Right lung (tissue), 10 donors: ENCODE measurements around the gene LIMD2. TPM values are rescaled to one million over a fixed set of nuclear protein-coding genes. Genes with fewer than 3 reads are reported as not detected.
"Not testable (repeated sequence)": the region's sequence is repeated elsewhere in the genome, so short reads cannot be mapped to it uniquely, and the experiment has no call there.

Source experiments
- DNase-seq, 2 donors: peaks; one replicate each; pipeline ENCODE4 v3.0.0-alpha.2; 2013
- long read RNA-seq, 8 donors: transcript quantifications; one replicate each; lab custom pipeline, GENCODE V29; 2026
- polyA plus RNA-seq, 5 donors: library from polyadenylated mRNA; unstranded; fragments of 120-200 nt; gene quantifications; one replicate each; pipeline versions ENCODE4 v1.2.1 to v1.2.3, GENCODE V29; 2013; ENCODE audit warnings: inconsistent platforms in 1 of 5, low replicate concordance in 1 of 5; ENCODE audit not compliant: insufficient read length in 5 of 5, insufficient read depth in 1 of 5

LIMD2 gene
- 10 to 100 TPM; 26.0 to 49.7 (median 33.7) TPM for polyA plus RNA-seq
- long read RNA-seq, donor 1, transcript LIMD2-201 (5 exons, 3,193 nt) = major isoform, 18 of 54 reads
- long read RNA-seq, donor 1, partial matches to known transcripts = 26 of 54 reads
- long read RNA-seq, donor 1, other reads (novel, unspliced or antisense) = 0 of 54 reads
- long read RNA-seq, donor 2, transcript LIMD2-201 (5 exons, 3,193 nt) = major isoform, 7 of 19 reads
- long read RNA-seq, donor 2, partial matches to known transcripts = 7 of 19 reads
- long read RNA-seq, donor 2, other reads (novel, unspliced or antisense) = 0 of 19 reads
- long read RNA-seq, donor 3, transcript LIMD2-201 (5 exons, 3,193 nt) = major isoform, 13 of 33 reads
- long read RNA-seq, donor 3, partial matches to known transcripts = 14 of 33 reads
- long read RNA-seq, donor 3, other reads (novel, unspliced or antisense) = 0 of 33 reads
- long read RNA-seq, donor 4, transcript LIMD2-201 (5 exons, 3,193 nt) = major isoform, 6 of 16 reads
- long read RNA-seq, donor 4, partial matches to known transcripts = 6 of 16 reads
- long read RNA-seq, donor 4, other reads (novel, unspliced or antisense) = 0 of 16 reads
- long read RNA-seq, donor 5, transcript LIMD2-201 (5 exons, 3,193 nt) = major isoform, 13 of 78 reads
- long read RNA-seq, donor 5, transcript LIMD2-202 (5 exons, 756 nt) = minor isoform, 5 of 78 reads
- long read RNA-seq, donor 5, partial matches to known transcripts = 58 of 78 reads
- long read RNA-seq, donor 5, other reads (novel, unspliced or antisense) = 0 of 78 reads
- long read RNA-seq, donor 6, transcript LIMD2-201 (5 exons, 3,193 nt) = major isoform, 12 of 22 reads
- long read RNA-seq, donor 6, partial matches to known transcripts = 6 of 22 reads
- long read RNA-seq, donor 6, other reads (novel, unspliced or antisense) = 0 of 22 reads
- long read RNA-seq, donor 7, transcript LIMD2-201 (5 exons, 3,193 nt) = major isoform, 36 of 55 reads
- long read RNA-seq, donor 7, partial matches to known transcripts = 9 of 55 reads
- long read RNA-seq, donor 7, other reads (novel, unspliced or antisense) = 0 of 55 reads
- long read RNA-seq, donor 8, partial matches to known transcripts = 0 of 9 reads
- long read RNA-seq, donor 8, other reads (novel, unspliced or antisense) = 0 of 9 reads

DNA sequence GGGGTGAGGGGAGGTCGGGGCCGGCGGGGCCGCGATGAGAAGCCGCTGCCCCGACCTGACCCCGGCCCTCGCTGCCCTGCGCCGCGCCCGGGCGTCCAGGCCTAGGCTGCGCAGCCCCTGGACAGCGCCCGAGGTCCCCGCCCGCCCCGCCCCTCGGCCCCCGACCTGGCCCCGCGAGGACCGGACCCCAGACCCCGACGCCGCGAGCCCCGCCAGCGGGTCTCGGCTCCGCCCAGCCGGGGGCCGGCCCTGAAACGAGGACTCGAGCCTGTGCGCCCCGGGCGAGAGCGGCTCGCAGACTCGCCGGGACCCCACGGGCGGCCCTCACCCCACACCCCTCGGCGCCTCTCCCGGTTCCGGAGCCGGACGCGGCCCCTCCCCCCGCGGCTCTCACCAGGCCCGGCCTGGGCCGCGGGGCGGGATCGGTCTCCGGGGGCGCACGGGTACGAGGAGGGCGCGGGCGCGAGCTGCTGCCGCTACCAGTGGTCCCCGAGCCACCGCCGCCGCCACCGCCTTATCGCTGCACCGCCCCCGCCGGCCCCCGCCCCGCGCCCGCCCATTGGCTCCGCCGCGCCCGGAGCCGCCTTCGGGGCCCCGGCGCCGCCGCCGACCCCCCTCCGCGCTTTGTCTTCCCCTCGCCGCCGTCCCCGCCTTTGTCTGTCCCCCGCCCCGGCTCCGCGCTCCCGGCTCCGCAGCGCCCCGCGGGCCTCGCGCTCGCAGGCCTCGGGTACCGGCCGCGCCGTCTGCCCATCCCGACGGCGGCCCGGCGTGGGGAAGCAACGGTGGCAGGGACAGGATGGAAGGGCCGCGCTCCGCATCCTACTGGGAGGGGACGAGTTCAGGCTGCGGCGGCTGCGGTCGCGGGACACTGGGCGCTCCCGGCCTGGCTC lies at the start of gene LIMD2:
Gene LIMD2 (minus strand): TSS at position 488 of the 890 bp plus-strand sequence. CDS start 827 bp downstream, outside the sequence.
- peak; percentile 31 to 40 for DNase-seq

DNA sequence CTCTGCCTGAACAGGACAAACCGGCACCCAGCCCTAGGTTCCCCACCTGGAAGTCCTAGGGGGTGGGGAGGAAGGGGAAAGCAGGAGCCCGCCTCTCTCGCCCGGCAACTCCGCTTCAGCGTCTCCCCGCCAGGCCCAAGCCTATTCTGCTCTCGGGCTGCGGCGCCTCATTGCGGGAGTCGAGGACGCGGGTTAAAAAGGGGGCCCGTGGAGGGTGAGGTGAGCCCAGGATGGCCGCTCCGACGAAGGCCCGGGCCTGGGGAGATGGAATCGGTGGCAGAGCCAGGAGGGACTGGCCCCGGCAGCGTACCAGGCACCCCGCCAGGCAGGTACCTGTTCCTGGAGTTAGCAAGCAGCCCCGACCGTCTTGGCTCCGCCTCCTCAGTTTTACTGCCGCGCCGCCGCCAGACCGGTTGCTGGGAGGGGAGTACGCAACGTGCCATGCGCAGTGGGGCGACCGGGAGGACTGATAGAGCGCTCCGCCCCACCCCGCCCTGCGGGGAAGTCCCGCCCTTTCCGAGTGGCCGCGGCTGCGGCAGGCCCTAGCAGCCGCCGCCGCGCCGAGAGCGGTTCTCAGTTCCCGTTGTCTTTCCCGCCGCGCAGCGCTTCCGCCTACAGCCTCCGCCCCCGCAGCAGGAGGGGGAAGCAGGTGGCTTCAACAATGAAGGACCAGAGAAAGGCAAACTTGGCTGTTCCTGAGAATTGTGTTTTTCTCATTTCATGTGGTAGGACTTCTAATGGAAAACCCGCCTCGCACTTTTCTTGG lies 41.7 kb upstream of the LIMD2 start, which contains the start of gene STRADA:
Gene STRADA (minus strand): TSS at position 392 of the 766 bp plus-strand sequence. CDS start 13,430 bp downstream, outside the sequence.
- DNase-seq = peak; percentile 97

- DNase-seq = no peak
Observed at GRCh38 chr17:63741143-63741407, 41.1 kb upstream of the LIMD2 start.

DNA sequence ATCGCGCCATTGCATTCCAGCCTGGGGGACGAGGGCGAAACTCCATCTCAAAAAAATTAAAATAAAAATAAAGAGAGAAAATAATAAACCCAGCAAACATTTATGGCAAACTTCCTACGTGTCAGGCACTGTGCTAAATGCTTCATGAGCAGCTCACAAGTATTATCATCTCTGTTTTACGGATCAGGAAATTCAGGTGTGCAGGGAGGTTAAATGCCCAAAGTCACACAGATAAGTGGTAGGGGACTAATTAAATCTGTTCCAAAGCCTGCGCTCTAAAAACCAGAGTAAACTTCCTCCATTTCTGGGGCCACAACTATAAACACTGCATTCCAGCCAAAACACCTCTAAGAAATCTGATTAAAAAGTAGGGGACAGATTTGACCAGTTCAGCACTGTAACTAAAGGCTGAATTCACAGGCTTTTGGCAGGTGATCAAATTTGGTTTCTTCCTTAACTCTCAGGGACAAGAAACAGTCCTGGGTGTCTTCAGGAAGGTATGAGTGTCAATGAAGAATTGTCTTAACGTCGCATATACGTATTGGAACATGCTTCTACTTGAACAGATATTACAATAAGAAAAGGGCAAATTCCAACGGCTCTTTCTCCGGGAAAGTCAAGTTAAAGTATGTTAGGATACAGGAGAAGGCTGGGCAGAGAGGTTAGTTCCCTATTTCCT lies 40.7 kb upstream of the LIMD2 start:
- DNase-seq = peak in 1 of 2 donors; percentile 10

- DNase-seq = no peak
Observed at GRCh38 chr17:63735691-63736090, 35.8 kb upstream of the LIMD2 start.

DNA sequence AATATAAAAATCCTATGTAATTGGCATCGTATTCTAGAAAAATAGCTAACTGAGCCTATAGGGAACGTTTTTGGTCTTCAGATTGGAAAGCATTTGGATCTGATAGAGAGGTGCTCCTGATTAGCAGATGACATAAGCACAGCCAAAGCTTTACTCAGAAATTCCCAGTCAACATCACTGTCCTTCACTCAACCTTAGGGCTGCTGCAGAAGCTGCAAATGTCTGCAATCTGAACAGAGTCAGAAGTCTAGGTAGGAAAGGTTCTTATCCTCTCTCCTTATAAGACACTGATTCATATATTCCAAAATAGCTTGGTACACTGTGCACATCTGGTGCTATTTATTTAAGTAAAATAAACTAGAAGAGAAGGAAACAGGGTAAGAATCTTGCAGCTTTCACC lies 22.5 kb upstream of the LIMD2 start:
- no peak for DNase-seq

DNA sequence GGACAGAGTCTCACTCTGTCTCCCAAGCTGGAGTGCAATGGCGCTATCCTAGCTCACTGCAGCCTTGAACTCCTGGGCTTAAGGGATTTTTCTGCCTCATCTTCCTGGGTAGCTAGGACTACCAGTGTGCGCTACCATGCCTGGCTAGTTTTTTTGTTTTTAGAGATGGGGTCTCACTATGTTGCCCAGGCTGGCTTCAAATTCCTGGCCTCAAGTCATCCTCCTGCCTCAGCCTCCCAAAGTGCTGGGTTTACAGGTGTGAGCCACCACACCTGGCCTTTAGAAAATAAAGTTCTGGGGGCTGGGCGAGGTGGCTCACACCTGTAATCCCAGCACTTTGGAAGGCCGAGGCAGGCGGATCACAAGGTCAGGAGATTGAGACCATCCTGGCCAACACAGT lies 20.3 kb upstream of the LIMD2 start:
- not testable (repeated sequence) for DNase-seq

DNA sequence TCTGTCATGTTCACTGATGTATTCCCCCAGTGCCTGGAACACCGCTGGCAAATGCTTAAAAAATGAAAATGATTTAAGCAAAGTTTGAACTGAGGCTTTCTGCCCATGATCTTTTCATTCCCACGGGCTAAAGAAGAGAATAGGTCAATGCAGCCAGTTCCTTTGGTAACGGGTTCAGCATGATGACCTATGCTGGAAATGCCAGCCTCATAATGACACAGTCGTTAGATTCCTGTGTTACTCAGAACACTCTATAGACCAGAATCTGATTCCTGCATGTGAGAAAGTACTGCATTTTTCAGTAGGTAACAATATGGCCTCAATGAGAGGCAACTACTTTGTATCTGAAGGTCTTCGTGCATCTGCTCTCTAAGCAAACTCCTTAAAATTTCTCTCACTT lies 19.1 kb upstream of the LIMD2 start:
- no peak for DNase-seq

- DNase-seq = no peak
Observed at GRCh38 chr17:63716426-63716825, 16.5 kb upstream of the LIMD2 start.

DNA sequence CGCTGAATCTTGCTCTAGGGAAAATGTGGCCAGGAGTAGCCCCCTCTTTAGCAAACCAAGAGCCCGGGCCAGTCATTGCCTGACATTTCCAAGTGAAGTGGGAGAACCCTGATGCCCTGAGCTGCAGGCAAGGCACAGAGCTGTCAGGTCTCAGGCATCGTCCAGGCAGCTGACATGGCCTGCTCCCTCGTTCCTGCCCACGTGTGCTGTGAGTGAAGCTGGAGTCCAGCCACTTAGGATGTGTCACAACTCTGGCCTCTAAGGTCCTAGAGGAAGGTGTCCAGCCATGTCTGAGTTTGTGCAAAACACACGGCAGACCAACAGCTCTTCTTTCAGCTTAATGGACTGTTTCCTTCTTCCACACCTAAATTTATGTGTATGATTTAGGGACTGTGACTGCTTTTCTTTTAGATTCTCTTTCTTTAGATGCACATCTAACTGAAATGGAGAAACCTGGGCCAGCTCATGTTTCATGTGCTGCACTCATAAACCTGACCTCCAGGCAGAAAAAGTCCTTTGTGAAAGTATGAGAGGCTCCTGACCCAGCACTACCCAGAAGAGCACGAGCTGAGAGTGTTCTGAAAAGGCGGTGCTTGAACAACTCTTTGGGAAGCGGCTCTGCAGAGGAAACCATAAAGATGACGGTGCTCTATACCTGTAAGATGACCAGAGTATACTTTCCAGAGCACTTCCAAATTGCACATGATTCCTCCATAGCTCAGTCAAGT lies 14.8 kb upstream of the LIMD2 start:
- DNase-seq = no peak

DNA sequence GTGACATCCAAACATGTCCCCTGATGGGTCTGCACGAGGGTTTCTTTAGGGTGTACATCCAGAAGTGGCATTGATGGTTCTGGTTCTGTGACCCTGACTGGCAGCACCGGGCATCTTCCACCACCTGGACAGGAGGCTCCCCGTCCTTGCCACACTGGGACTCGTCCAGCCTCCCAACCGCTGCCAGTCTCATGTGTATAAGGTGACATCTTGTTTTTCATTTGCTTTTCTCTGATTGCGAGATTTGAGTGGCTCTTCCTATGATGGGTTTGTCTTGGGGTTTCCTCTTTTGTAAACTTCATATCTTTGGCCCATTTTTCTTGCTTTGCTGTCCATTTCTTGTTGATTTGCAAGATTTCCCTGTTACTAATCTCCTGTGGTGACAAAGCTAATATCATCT lies 9.2 kb upstream of the LIMD2 start:
- DNase-seq = no peak

GRCh38 chr17:63707151-63707550 lies 7.2 kb upstream of the LIMD2 start:
- DNase-seq = no peak

DNA sequence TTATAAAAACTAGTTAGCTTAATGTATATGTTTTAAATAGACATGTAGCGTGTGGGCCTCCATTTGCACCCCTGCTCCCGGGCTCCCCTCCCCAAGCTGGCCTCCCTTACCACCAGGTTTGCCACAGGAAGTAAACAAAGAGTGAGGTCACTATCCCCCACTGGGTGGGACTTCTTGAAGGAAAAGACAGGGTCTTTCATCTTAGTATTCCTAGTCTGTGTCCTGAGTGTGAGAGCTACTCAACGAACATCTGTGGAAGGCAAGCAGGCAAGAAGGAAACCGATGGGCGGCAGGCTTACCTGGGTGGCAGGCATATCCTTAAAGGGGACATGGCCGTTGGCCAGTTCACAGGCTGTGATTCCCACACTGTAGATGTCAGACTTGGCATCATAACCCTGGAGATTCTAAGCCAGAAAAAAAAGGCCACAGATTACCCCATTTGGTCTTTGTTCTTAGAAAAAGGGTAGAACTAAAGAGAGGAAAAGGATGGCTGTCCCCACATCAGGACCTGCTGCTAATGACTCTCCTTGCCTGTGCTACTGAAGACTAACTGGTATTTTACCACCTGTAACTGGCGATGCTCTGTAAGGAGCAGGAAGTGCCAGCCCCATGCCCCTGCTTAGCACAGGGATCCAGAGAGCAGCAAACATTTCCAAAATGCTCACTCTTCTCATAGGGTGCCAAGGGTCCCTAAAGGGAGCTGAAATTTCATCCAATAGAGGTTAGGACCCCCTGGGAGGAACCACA lies 6.6 kb upstream of the LIMD2 start:
- DNase-seq = no peak

- DNase-seq = no peak
Observed at GRCh38 chr17:63705657-63706056, 5.7 kb upstream of the LIMD2 start.

- no peak for DNase-seq
Observed at GRCh38 chr17:63704836-63705235, 4.9 kb upstream of the LIMD2 start.

- no peak for DNase-seq
Observed at GRCh38 chr17:63704259-63704576, 4.3 kb upstream of the LIMD2 start.

DNA sequence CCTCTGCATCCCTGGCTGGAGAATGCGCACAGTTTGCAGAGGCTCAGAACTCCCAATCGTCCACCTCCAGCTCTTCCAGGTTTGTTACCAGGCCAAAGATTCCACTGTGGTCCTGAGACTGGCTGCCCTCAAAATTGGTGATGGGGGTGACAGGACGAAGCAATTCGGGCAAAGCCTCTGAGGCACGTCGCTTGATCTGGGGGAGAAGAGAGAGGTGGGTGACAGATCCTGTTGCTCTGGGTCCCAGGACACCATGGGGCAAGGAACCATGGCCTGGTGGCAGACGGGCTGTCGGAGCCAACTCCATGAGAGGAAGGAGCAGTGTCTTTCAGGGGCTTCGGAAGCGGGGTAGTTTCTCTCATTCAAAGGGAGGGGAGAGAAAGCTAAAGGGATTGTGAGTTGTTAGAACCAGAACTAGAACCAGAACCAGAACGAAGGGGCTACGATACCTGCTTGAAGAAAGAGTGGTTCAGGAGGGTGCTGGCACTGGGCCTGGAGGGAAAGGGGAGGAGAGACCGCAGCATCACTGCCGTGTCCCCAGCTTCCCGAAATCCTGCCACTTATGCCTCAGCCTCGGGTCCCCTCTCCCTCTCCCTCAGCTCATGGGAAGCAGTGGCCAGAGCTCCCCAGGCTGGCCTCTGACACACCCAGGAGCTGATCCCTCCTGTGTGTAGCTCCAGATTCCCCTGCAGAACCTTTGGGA lies 3.8 kb upstream of the LIMD2 start:
- DNase-seq = no peak

- no peak for DNase-seq
Observed at GRCh38 chr17:63703029-63703428, 3.1 kb upstream of the LIMD2 start.
